Measurements from ENCODE around the gene UBXN2A.

DNA sequence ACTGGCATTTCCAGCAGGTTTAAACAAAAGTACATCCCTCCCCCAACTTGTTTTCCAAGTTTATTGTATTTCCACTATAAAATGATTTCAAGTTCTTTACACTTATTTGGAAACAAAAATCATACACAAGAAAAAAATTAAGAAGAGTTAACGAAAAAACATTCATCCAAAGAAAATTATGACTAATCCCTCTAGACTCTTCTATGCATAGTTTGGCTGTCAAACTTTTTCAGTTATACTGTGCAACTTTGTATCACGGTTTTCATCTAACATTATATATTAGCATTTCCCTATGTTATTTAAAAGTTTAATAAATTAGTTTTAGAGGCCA, 106.3 kb downstream of the UBXN2A start:
- TF ChIP-seq, protein P1, sequence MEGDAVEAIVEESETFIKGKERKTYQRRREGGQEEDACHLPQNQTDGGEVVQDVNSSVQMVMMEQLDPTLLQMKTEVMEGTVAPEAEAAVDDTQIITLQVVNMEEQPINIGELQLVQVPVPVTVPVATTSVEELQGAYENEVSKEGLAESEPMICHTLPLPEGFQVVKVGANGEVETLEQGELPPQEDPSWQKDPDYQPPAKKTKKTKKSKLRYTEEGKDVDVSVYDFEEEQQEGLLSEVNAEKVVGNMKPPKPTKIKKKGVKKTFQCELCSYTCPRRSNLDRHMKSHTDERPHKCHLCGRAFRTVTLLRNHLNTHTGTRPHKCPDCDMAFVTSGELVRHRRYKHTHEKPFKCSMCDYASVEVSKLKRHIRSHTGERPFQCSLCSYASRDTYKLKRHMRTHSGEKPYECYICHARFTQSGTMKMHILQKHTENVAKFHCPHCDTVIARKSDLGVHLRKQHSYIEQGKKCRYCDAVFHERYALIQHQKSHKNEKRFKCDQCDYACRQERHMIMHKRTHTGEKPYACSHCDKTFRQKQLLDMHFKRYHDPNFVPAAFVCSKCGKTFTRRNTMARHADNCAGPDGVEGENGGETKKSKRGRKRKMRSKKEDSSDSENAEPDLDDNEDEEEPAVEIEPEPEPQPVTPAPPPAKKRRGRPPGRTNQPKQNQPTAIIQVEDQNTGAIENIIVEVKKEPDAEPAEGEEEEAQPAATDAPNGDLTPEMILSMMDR (IDR thresholded peaks at IDR 0.05): no peak
- TF ChIP-seq POLR2A (IDR thresholded peaks at IDR 0.05): no peak

All from body of pancreas (tissue), 4 donors.